GM23248 (cell line): ENCODE results near the gene POR.

Source experiments
- EZH2 ChIP-seq: fragments of 200-600 bp; sonication (generic); IDR thresholded peaks from 2 replicates; pipeline ENCODE4 v1.6.1; 2018; ENCODE audit warnings: antibody characterized with exemption, mild to moderate bottlenecking; ENCODE audit not compliant: insufficient read depth, poor library complexity, severe bottlenecking
- EZH2phosphoT487 ChIP-seq: fragments of 200-600 bp; sonication (generic); IDR thresholded peaks from 2 replicates; pipeline ENCODE4 v1.6.1; 2018; ENCODE audit warnings: antibody characterized with exemption, moderate library complexity, mild to moderate bottlenecking, low read depth; ENCODE audit not compliant: insufficient read depth

GRCh38 chr7:75867390-75867717 is 47.6 kb upstream of the POR start:
- TF ChIP-seq EZH2 (no peak), EZH2phosphoT487 (no peak)
